ENCODE results near the gene PTPN13.
A peak's percentile ranks its signal among the peaks of the same experiment; 100 is the strongest.

Gene PTPN13

GRCh38 chr4:86778175-86778574 is 184.1 kb downstream of the PTPN13 start:
- Mint-ChIP-seq H3K36me3 (ENCODE audit: low read depth) (peaks cover 73% of the 10 kb centered on the region), H3K27ac (peak overlapping the region in 1 of 3 experiments; percentile 1), H3K4me3 (no peak overlapping the region), H3K4me1 (no peaks in the 10 kb centered on the region), H3K9me3 (no peaks in the 10 kb centered on the region), H3K27me3 (ENCODE audit: low read depth) (no peaks in the 10 kb centered on the region)
- no peak for TF ChIP-seq CTCF (IDR thresholded peaks at IDR 0.05; ENCODE audit: unreplicated experiment in 3 of 3)

- Mint-ChIP-seq H3K27ac (no peak overlapping the region), H3K4me3 (no peak overlapping the region), H3K9me3 (peaks cover 30% of the 10 kb centered on the region), H3K36me3 (ENCODE audit: low read depth) (peaks cover 88% of the 10 kb centered on the region), H3K27me3 (ENCODE audit: low read depth) (no peaks in the 10 kb centered on the region), H3K4me1 (no peaks in the 10 kb centered on the region)
- no peak for TF ChIP-seq CTCF (IDR thresholded peaks at IDR 0.05; ENCODE audit: unreplicated experiment in 3 of 3)
Measured at GRCh38 chr4:86788826-86789225, 194.7 kb downstream of the PTPN13 start.

- Mint-ChIP-seq H3K27ac (no peak overlapping the region), H3K9me3 (peaks cover 38% of the 10 kb centered on the region), H3K36me3 (ENCODE audit: low read depth) (peaks cover 86% of the 10 kb centered on the region), H3K4me1 (no peaks in the 10 kb centered on the region), H3K27me3 (ENCODE audit: low read depth) (no peaks in the 10 kb centered on the region), H3K4me3 (no peak overlapping the region)
- no peak for TF ChIP-seq CTCF (IDR thresholded peaks at IDR 0.05; ENCODE audit: unreplicated experiment in 3 of 3)
Measured at GRCh38 chr4:86791126-86791525, 197.0 kb downstream of the PTPN13 start.

GRCh38 chr4:86809809-86810208 is 215.7 kb downstream of the PTPN13 start:
- Mint-ChIP-seq H3K36me3 (ENCODE audit: low read depth) (peaks cover 72% of the 10 kb centered on the region), H3K9me3 (no peaks in the 10 kb centered on the region), H3K4me3 (no peak overlapping the region), H3K4me1 (no peaks in the 10 kb centered on the region), H3K27me3 (ENCODE audit: low read depth) (no peaks in the 10 kb centered on the region), H3K27ac (no peak overlapping the region)
- no peak for TF ChIP-seq CTCF (IDR thresholded peaks at IDR 0.05; ENCODE audit: unreplicated experiment in 3 of 3)

GRCh38 chr4:86810847-86811246 is 216.7 kb downstream of the PTPN13 start:
- no peak overlapping the region for H3K27ac Mint-ChIP-seq
- H3K27me3 Mint-ChIP-seq (ENCODE audit: low read depth) = no peaks in the 10 kb centered on the region
- H3K4me3 Mint-ChIP-seq = no peak overlapping the region
- peaks cover 79% of the 10 kb centered on the region for H3K36me3 Mint-ChIP-seq (ENCODE audit: low read depth)
- H3K4me1 Mint-ChIP-seq = no peaks in the 10 kb centered on the region
- H3K9me3 Mint-ChIP-seq = peaks cover 4% of the 10 kb centered on the region
- TF ChIP-seq CTCF (IDR thresholded peaks at IDR 0.05; ENCODE audit: unreplicated experiment in 3 of 3) = no peak

GRCh38 chr4:86815653-86816052 is 221.5 kb downstream of the PTPN13 start:
- peaks cover 79% of the 10 kb centered on the region for H3K36me3 Mint-ChIP-seq (ENCODE audit: low read depth)
- no peak for TF ChIP-seq CTCF (IDR thresholded peaks at IDR 0.05; ENCODE audit: unreplicated experiment in 3 of 3)
- peaks cover 4% of the 10 kb centered on the region for H3K9me3 Mint-ChIP-seq
- peaks cover 8% of the 10 kb centered on the region for H3K4me1 Mint-ChIP-seq
- no peak overlapping the region for H3K4me3 Mint-ChIP-seq
- H3K27me3 Mint-ChIP-seq (ENCODE audit: low read depth) = no peaks in the 10 kb centered on the region
- no peak overlapping the region for H3K27ac Mint-ChIP-seq
